Prostate gland (tissue), 2 donors: ENCODE measurements around the gene NR0B2. TPM values are rescaled to one million over a fixed set of nuclear protein-coding genes. Genes with fewer than 3 reads are reported as not detected.

Source experiments
- DNase-seq: peaks from one replicate; pipeline ENCODE4 v3.0.0-alpha.2; 2019; ENCODE audit warnings: low spot score
- H3K27ac ChIP-seq, 2 donors: fragments of 200-600 bp; sonication (generic); 2 replicates each; pipeline ENCODE4 v1.5.1; 2017 to 2019
- H3K27me3 ChIP-seq: fragments of 200-600 bp; sonication (generic); replicated peaks from 2 replicates; pipeline ENCODE4 v1.5.1; 2019; ENCODE audit not compliant: insufficient read depth
- H3K36me3 ChIP-seq, 2 donors: fragments of 200-600 bp; sonication (generic); 1 replicate in 1 of 2; 2 replicates in 1 of 2; pipeline versions ENCODE4 v1.5.1 to v1.8.1; 2017 to 2019
- H3K4me1 ChIP-seq: fragments of 200-600 bp; sonication (generic); replicated peaks from 2 replicates; pipeline ENCODE4 v1.5.1; 2019
- H3K4me3 ChIP-seq, 2 donors: fragments of 200-600 bp; sonication (generic); 2 replicates each; pipeline ENCODE4 v1.5.1; 2017 to 2019
- H3K9me3 ChIP-seq: fragments of 200-600 bp; sonication (generic); 2 replicates; pipeline ENCODE4 v1.5.1; 2017
- CTCF ChIP-seq, 4 experiments: fragments of 200-600 bp in 2 of 4; fragments of 450-650 bp in 2 of 4; sonication (generic) in 2 of 4; IDR thresholded peaks; 1 replicate in 3 of 4; 2 replicates in 1 of 4; pipeline ENCODE4 v1.5.1; 2016 to 2019; ENCODE audit warnings: antibody characterized with exemption in 4 of 4, mild to moderate bottlenecking in 2 of 4, moderate library complexity in 2 of 4
- POLR2A ChIP-seq: fragments of 450-650 bp; IDR thresholded peaks from one replicate; pipeline ENCODE4 v1.6.1; 2016; ENCODE audit warnings: antibody characterized with exemption, mild to moderate bottlenecking
- POLR2AphosphoS5 ChIP-seq: sonication (generic); formaldehyde crosslinking; IDR thresholded peaks from one replicate; pipeline ENCODE4 v1.6.1; 2017; ENCODE audit warnings: antibody characterized with exemption
- WGBS: methylation state at CpG from one replicate; pipeline ENCODE4 v1.1.5; 2018; 5-methylcytosine and 5-hydroxymethylcytosine counted together
- intact Hi-C: fragments of 100-400 bp; cut with DNase I; formaldehyde crosslinking; loops from one replicate; pipeline ENCODE4 v1.14.2; 2022
- total RNA-seq, 2 donors: library from RNA; depleted of rRNA; stranded (reverse); fragments of >200 nt; gene quantifications; one replicate each; pipeline ENCODE4 v1.1.0, GENCODE V29; 2016

The NR0B2 gene
- total RNA-seq, 2 donors from 2014 or later, result not detected

GRCh38 chr1:26913389-26913753 is 404 bp downstream of the NR0B2 start:
- Histone ChIP-seq H3K4me1 (no peaks in the 10 kb centered on the region), H3K36me3 (no peaks in the 10 kb centered on the region), H3K9me3 (no peaks in the 10 kb centered on the region), H3K27me3 (no peaks in the 10 kb centered on the region), H3K27ac (no peak overlapping the region), H3K4me3 (no peak overlapping the region)
- intact Hi-C loops, result no loop called here
- no peak for DNase-seq
- WGBS, result 86% methylated on average over 5 of the region's 5 CpGs
- no peak for TF ChIP-seq POLR2A
- TF ChIP-seq CTCF (IDR thresholded peaks at IDR 0.05), result no peak
- no peak for TF ChIP-seq POLR2AphosphoS5

GRCh38 chr1:26912147-26912490 is 1.7 kb downstream of the NR0B2 start:
- Histone ChIP-seq H3K4me3 (no peak overlapping the region), H3K27ac (no peak overlapping the region), H3K4me1 (no peaks in the 10 kb centered on the region), H3K36me3 (no peaks in the 10 kb centered on the region), H3K27me3 (no peaks in the 10 kb centered on the region), H3K9me3 (no peaks in the 10 kb centered on the region)
- intact Hi-C loops, result no loop called here
- no peak for DNase-seq
- WGBS, result 64% methylated on average over 2 of the region's 2 CpGs
- TF ChIP-seq CTCF (IDR thresholded peaks at IDR 0.05) (no peak), POLR2A (no peak), POLR2AphosphoS5 (no peak)

GRCh38 chr1:26911399-26912146 is 2.2 kb downstream of the NR0B2 start:
- Histone ChIP-seq H3K4me1 (no peaks in the 10 kb centered on the region), H3K27me3 (no peaks in the 10 kb centered on the region), H3K27ac (no peak overlapping the region), H3K9me3 (no peaks in the 10 kb centered on the region), H3K36me3 (no peaks in the 10 kb centered on the region), H3K4me3 (no peak overlapping the region)
- TF ChIP-seq CTCF (IDR thresholded peaks at IDR 0.05) (no peak), POLR2A (no peak), POLR2AphosphoS5 (no peak)
- DNase-seq, result no peak
- WGBS, result 91% methylated on average over 8 of the region's 8 CpGs
- intact Hi-C loops, result no loop called here

- DNase-seq, result no peak
- H3K36me3 ChIP-seq, result no peaks in the 10 kb centered on the region
- no peak overlapping the region for H3K4me3 ChIP-seq
- H3K4me1 ChIP-seq, result no peaks in the 10 kb centered on the region
- intact Hi-C loops, result no loop called here
- H3K27ac ChIP-seq, result no peak overlapping the region
- WGBS, result 76% methylated on average over 4 of the region's 4 CpGs
- TF ChIP-seq POLR2A (no peak), CTCF (IDR thresholded peaks at IDR 0.05) (no peak), POLR2AphosphoS5 (no peak)
- H3K27me3 ChIP-seq, result no peaks in the 10 kb centered on the region
- H3K9me3 ChIP-seq, result no peaks in the 10 kb centered on the region
These were observed 3.2 kb downstream of the NR0B2 start for GRCh38 chr1:26910343-26911160.

- intact Hi-C loops, result no loop called here
- Histone ChIP-seq H3K27ac (no peak overlapping the region), H3K4me1 (no peaks in the 10 kb centered on the region), H3K36me3 (no peaks in the 10 kb centered on the region), H3K4me3 (no peak overlapping the region), H3K9me3 (no peaks in the 10 kb centered on the region), H3K27me3 (no peaks in the 10 kb centered on the region)
- 80% methylated on average over 3 of the region's 3 CpGs for WGBS
- TF ChIP-seq POLR2AphosphoS5, result no peak
- TF ChIP-seq CTCF (IDR thresholded peaks at IDR 0.05), result no peak
- no peak for TF ChIP-seq POLR2A
- DNase-seq, result no peak
These were observed 3.8 kb downstream of the NR0B2 start for GRCh38 chr1:26909951-26910342.
